GM19468 (cell line): ENCODE measurements around the gene TBX10.
"Not testable (repeated sequence)": the region's sequence is repeated elsewhere in the genome, so short reads cannot be mapped to it uniquely, and the experiment has no call there.

Source experiments
- ATAC-seq: cut with Tn5 transposase; IDR thresholded peaks from one replicate; pipeline ENCODE4 v1.9.1; 2021; ENCODE audit warnings: mild to moderate bottlenecking, moderate library complexity, moderate number of reproducible peaks; ENCODE audit not compliant: unreplicated experiment; ENCODE audit errors: extremely low read depth

TBX10 gene

DNA sequence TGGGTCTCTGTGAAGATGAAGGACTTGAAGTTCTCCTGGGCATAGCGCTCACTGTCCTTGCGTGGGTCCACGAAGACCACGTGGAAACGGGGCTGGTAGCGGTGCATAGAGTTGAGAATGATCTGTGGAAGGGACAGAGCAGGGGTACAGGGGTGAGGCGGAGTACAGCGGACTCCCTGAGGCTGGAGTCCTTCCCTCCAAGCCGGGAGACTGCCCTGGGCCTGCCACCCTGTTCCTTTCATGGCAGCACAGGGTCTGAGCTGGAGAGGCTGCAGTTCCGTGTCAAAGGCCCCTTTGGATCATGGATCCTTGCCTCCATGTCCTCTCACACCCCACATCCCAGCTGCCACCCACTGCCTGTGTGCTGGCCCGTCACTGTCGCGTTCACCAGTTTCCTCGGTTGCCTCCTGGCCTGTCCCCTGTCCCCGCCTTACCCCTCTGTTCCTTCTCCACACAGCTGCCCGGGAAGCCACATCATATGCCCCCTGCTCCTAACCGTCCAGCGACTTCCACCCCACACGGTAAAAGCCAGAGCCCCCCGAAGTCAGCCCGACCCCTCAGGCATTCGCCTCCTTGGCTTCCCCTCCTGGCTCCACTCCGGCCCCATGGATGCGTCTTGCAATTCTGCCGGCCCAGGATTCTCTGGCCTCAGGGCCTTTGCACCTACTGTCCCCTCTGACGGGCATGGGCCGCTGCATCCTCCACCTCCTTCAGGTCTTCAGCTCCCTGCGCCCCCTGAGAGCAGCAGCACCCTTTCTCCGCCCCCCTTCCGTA lies 6.4 kb downstream of the TBX10 start:
- ATAC-seq, result no peak

GRCh38 chr11:67632175-67632981 lies 7.2 kb downstream of the TBX10 start:
- ATAC-seq, result no peak

DNA sequence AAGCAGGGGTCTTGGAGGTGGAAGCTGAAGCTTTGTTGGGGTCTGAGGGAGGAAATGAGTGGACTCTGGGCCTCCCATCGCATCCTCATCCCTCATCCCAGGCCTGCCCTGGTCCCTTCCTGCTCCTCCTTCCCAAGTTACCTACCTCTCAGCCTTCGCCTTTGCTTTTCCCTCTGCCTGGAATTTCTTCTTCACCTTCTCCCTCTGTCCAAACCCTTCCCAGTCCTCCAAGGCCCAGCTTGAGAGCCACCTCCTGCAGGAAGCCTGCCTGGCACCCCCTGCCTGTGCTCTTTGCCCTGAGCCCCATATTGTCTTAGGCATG lies 7.7 kb downstream of the TBX10 start:
- no peak for ATAC-seq

DNA sequence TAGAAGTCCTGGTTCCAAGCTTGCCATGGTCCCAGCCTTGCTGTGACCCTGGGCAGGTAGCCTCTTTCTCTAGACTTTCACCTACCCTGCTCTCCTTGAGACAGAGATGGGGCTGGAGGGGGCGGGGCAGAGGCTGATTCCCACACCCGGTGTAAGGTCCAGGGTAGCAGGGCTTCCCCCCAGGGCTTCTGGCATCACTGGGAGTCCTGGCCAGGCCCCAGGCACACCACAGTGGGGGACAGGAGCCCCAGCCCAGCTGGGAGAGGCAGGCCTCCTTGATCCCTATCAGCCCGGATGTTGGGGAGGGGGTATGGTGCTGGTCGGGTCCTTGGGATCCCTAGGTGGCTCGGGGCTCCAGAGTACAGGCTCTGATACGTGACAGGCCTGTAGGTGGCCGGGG lies 8.2 kb downstream of the TBX10 start:
- no peak for ATAC-seq

GRCh38 chr11:67630943-67631331 lies 8.6 kb downstream of the TBX10 start:
- ATAC-seq, result no peak

DNA sequence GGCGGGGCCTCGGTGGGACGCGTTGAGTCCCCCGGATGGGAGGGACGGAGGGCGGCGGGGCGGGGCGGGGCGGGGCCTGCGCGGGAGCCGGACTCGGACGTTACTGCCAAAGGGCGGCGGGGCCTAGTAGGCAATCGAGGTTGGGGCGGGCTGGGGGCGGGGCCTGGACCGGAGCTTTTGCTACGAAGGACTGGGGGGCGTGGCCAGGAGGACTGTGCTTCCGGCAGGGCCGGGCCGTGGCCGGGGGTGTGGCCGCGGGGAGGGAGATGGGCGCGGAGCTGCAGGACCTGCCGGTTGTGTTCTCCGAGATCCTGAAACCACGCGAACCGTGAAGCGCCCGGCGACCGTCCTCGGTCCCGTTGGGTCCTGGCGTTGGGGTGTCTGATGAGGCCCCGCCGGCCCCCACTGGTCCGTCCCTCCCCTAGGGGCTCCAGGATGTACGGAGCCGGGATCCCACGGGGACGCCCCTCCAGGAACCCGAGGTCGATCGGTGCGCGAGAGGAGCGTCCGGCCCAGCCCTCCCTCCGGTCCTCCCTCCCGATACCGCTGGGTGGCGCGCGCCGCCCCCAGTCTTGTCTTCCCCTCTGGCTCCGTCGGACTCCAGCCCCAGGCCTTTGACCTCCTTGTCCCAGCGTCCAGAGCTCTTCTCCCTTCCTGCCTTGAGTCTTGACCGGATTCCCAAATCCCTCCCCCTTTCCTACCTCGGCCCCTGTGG lies 9.2 kb downstream of the TBX10 start:
- ATAC-seq, result peak; percentile 17

GRCh38 chr11:67629386-67630227 lies 10.0 kb downstream of the TBX10 start, which contains the start of gene NUDT8:
Gene NUDT8, minus strand, starts transcription at chr11:67629937. Its CDS starts 26 bp downstream, at chr11:67629911.
- peak; percentile 44 for ATAC-seq

DNA sequence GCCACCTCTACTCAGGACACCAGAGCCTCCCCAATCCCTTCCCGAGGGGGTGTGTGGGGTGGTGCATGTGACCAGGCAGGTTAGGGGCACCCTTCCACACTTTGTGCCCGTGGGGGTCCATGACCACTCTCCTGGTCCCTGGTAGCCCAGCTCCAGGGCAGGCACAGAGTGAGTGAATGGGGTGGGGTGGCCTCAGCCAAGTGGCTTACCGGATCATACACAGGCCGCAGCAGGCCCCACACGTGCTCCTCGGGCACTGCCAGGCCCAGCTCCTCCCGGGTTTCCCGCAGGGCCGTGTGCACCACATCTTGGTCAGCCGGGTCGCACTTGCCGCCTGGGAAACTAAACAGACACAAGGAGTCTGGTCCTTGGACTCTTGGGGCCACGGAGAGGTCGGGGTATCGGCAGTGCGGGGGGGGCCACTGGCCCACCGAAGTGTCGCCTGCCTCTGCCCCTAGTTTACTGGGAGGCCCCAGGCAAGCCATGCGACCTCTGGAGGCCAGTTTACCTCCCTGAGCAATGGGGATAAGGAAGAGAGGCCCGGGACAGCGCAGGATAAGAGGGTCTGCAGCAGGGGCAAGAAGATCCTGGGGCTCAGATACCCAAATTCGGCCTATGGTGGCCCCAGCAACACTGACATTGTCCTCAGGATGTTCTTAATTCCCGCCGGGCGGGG lies 10.7 kb downstream of the TBX10 start:
- no peak for ATAC-seq

GRCh38 chr11:67627812-67628624 lies 11.5 kb downstream of the TBX10 start:
- no peak for ATAC-seq

- ATAC-seq, result no peak
Observed at GRCh38 chr11:67627441-67627811, 12.1 kb downstream of the TBX10 start.

- no peak for ATAC-seq
Observed at GRCh38 chr11:67626970-67627369, 12.6 kb downstream of the TBX10 start.

DNA sequence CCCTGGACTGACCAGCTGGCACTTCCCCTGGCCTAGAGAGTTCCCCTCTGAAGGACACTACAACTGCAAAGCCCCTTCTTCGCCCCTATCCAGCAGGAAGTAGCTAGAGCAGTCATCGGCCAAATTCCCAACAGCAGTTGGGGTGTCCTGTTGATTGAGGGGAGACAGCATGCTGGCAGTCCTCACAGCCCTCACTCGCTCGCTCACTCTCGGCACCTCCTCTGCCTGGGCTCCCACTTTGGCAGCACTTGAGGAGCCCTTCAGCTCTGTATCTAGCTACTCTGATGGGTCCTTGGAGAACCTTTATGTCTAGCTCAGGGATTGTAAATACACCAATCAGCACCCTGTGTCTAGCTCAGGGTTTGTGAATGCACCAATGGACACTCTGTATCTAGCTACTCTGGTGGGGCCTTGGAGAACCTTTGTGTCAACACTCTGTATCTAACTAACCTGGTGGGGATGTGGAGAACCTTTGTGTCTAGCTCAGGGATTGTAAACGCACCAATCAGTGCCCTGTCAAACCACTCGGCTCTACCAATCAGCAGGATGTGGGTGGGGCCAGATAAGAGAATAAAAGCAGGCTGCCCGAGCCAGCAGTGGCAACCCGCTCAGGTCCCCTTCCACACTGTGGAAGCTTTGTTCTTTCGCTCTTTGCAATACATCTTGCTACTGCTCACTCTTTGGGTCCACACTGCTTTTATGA lies 13.3 kb downstream of the TBX10 start:
- not testable (repeated sequence) for ATAC-seq

- not testable (repeated sequence) for ATAC-seq
Observed at GRCh38 chr11:67623795-67624194, 15.8 kb downstream of the TBX10 start.

GRCh38 chr11:67622905-67623304 lies 16.7 kb downstream of the TBX10 start:
- ATAC-seq, result not testable (repeated sequence)

DNA sequence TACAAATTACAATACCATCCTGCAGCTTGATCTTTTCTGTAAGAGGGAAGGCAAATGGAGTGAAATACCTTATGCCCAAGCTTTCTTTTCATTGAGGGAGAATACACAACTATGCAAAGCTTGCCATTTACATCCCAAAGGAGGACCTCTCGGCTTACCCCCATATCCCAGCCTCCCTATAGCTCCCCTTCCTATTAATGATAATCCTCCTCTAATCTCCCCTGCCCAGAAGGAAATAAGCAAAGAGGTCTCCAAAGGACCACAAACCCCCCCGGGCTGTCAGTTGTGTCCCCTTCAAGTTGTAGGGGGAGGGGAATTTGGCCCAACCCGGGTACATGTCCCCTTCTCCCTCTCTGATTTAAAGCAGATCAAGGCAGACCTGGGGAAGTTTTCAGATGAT lies 17.6 kb downstream of the TBX10 start:
- not testable (repeated sequence) for ATAC-seq

- not testable (repeated sequence) for ATAC-seq
Observed at GRCh38 chr11:67620621-67621020, 18.9 kb downstream of the TBX10 start.

DNA sequence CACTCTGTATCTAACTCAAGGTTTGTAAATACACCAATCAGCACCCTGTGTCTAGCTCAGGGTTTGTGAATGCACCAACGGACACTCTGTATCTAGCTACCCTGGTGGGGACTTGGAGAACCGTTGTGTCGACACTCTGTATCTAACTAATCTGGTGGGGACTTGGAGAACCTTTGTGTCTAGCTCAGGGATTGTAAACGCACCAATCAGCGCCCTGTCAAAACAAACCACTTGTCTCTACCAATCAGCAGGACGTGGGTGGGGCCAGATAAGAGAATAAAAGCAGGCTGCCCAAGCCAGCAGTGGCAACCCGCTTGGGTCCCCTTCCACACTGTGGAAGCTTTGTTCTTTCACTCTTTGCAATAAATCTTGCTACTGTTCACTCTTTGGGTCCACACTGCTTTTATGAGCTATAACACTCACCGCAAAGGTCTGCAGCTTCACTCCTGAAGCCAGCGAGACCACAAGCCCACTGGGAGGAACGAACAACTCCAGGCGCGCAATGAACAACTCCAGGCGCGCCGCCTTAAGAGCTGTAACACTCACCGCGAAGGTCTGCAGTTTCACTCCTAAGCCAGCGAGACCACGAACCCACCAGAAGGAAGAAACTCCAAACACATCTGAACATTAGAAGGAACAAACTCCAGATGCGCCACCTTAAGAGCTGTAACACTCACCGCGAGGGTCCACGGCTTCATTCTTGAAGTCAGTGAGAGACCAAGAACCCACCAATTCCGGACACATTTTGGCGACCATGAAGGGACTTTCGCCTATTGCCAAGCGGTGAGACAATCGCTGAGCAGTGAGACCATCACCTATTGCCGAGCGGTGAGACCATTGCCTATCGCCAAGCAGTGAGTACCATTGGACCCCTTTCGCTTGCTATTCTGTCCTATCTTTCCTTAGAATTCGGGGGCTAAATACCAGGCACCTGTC lies 19.6 kb downstream of the TBX10 start:
- ATAC-seq, result not testable (repeated sequence)
